K562 (cell line): ENCODE results near the gene C1orf116. TPM values are rescaled to one million over a fixed set of nuclear protein-coding genes. Genes with fewer than 3 reads are reported as not detected.
A peak's percentile ranks its signal among the peaks of the same experiment; 100 is the strongest.

Source experiments
- ATF4 ChIP-seq: fragments of 450-650 bp; formaldehyde crosslinking; IDR thresholded peaks from 2 replicates; pipeline ENCODE4 v1.4.0; 2022; ENCODE audit warnings: mild to moderate bottlenecking, moderate library complexity
- CBFA2T3 ChIP-seq: fragments of 450-650 bp; IDR thresholded peaks from 2 replicates; pipeline ENCODE4 v1.6.1; 2017
- CBX8 ChIP-seq: fragments of 200-600 bp; sonication (generic); IDR thresholded peaks from 2 replicates; pipeline ENCODE4 v1.6.1; 2012; ENCODE audit warnings: borderline replicate concordance, mixed run types, low read depth, mild to moderate bottlenecking, moderate library complexity, mixed read lengths, low read length, control low read depth, inconsistent platforms; ENCODE audit not compliant: poor library complexity, severe bottlenecking; ENCODE audit errors: extremely low read depth
- CCNT2 ChIP-seq: IDR thresholded peaks from 2 replicates; pipeline ENCODE4 v1.6.1; 2011; ENCODE audit warnings: borderline replicate concordance, low read depth, mild to moderate bottlenecking, moderate library complexity, mixed read lengths, low read length; ENCODE audit not compliant: insufficient read length; ENCODE audit errors: extremely low read depth
- ETS1 ChIP-seq: conservative IDR thresholded peaks from 2 replicates; pipeline ENCODE4 v1.6.1; 2011; ENCODE audit warnings: low read depth, mild to moderate bottlenecking, low read length; ENCODE audit not compliant: control insufficient read depth
- GTF2E2 ChIP-seq: fragments of 200-800 bp; sonication (Bioruptor generic); IDR thresholded peaks from 2 replicates; pipeline ENCODE4 v1.6.1; 2016; ENCODE audit warnings: missing genetic modification characterization, missing compliant biosample characterization
- POLR2A ChIP-seq: fragments of 450-650 bp; conservative IDR thresholded peaks from 2 replicates; pipeline ENCODE4 v1.6.1; 2016
- PURB ChIP-seq: sonication (generic); formaldehyde crosslinking; IDR thresholded peaks from 2 replicates; pipeline ENCODE4 v1.9.0; 2021; ENCODE audit warnings: low read depth, mild to moderate bottlenecking, missing genetic modification reagents
- RAD21 ChIP-seq, 2 experiments: fragments of 250-450 bp in 1 of 2; fragments of 450-650 bp in 1 of 2; sonication (Bioruptor Pico) in 1 of 2; formaldehyde crosslinking in 1 of 2; IDR thresholded peaks in 1 of 2; conservative IDR thresholded peaks in 1 of 2; 2 replicates each; pipeline versions ENCODE4 v1.4.0 to v1.8.0; 2020 to 2022; ENCODE audit warnings: mild to moderate bottlenecking in 2 of 2, moderate library complexity in 1 of 2
- RB1 ChIP-seq: fragments of 450-650 bp; IDR thresholded peaks from 2 replicates; pipeline ENCODE4 v1.6.1; 2017; ENCODE audit warnings: low read depth, mild to moderate bottlenecking
- SMC3 ChIP-seq: conservative IDR thresholded peaks from 2 replicates; pipeline ENCODE4 v1.6.1; 2011; ENCODE audit warnings: low read depth, low read length, improper control_type of control experiment; ENCODE audit not compliant: insufficient read depth
- TBL1XR1 ChIP-seq, 2 experiments: IDR thresholded peaks; 2 replicates each; pipeline ENCODE4 v1.6.1; 2012; ENCODE audit warnings: improper control_type of control experiment in 2 of 2, low read length in 2 of 2, mild to moderate bottlenecking in 1 of 2
- YY1 ChIP-seq, 3 experiments: IDR thresholded peaks; 2 replicates each; pipeline ENCODE4 v1.6.1; 2011; ENCODE audit warnings: low read length in 2 of 3, mild to moderate bottlenecking in 2 of 3, moderate library complexity in 2 of 3, borderline replicate concordance in 1 of 3, control low read depth in 1 of 3, low read depth in 1 of 3; ENCODE audit not compliant: insufficient read depth in 3 of 3, insufficient replicate concordance in 2 of 3, control insufficient read depth in 1 of 3, insufficient read length in 1 of 3; ENCODE audit errors: extremely low read depth in 1 of 3
- ZNF239 ChIP-seq: fragments of 250-450 bp; sonication (Bioruptor Pico); IDR thresholded peaks from 2 replicates; pipeline ENCODE4 v1.4.0; 2020; ENCODE audit warnings: mild to moderate bottlenecking
- ZNF354B ChIP-seq: fragments of 250-450 bp; sonication (Bioruptor Pico); IDR thresholded peaks from 2 replicates; pipeline ENCODE4 v1.4.0; 2020
- polyA plus RNA-seq, 8 experiments: library from polyadenylated mRNA; depleted of rRNA in 4 of 8; stranded (reverse) in 5 of 8; unstranded in 3 of 8; fragments of >200 nt; fragmentation: Nextera tagmentation in 2 of 8; fragmentation: Illumina TruSeq in 1 of 8; extraction: Ambion mirVana in 2 of 8; extraction: Trizol in 1 of 8; gene quantifications; 2 replicates each; pipeline versions ENCODE4 v1.2.1 to v1.2.3, GENCODE V29; 2011 to 2014; ENCODE audit warnings: inconsistent platforms in 1 of 8, missing spikeins in 1 of 8
- total RNA-seq, 7 experiments: library from RNA; depleted of rRNA in 6 of 7; stranded (reverse); fragments of >200 nt in 6 of 7; fragmentation: Illumina TruSeq in 2 of 7; extraction: Trizol in 2 of 7; gene quantifications; 2 replicates each; pipeline versions ENCODE4 v1.2.1 to v1.2.3, GENCODE V29; 2011 to 2021; ENCODE audit warnings: low replicate concordance in 1 of 7
- TF ChIP-seq, protein P1 (sequence below), 3 experiments: IDR thresholded peaks in 2 of 3; conservative IDR thresholded peaks in 1 of 3; 2 replicates each; pipeline ENCODE4 v1.5.1; 2011 to 2012; ENCODE audit warnings: low read length in 3 of 3, mild to moderate bottlenecking in 3 of 3, control low read depth in 2 of 3, improper control_type of control experiment in 1 of 3, inconsistent platforms in 1 of 3, low read depth in 1 of 3, mixed read lengths in 1 of 3, moderate library complexity in 1 of 3; ENCODE audit not compliant: insufficient read depth in 2 of 3

The C1orf116 gene
- total and polyA plus RNA-seq, 9 of the 15 experiments (the other 6 are each of a cell fraction or from before 2014, with no cell fraction given) = 0.62 to 3.0 (median 0.95) TPM

DNA sequence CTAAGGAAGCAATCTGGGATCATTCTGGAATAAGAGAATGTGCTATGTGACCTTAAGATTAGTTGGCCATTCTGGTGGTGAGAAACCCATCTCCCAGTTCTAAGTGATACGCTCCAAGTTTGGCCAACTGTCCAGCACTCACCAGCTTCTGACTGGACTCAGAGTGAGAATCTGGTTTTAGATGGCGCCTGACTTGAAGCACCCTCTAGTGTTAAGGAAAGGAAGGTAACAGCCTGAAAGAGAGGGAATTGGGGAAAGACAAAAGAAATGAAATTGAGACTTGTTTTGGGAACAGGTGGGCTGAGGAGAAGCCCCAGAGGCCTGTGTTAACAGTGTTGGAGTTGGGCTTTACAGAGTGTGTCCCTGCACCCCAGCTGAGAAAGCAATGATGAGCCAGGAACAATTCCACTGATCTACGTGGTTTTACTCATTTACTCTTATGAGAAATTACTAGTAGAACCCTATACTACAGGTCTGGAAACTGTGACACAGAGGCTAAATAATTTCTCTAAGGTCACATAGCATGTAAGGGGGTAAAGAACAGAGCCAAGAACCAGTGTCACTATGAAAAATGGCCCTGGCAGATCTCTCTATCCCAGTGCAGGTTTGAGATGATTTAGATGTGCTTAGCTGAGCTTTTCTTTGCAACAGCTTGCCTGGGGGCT, 53.0 kb downstream of the C1orf116 start (continued):
- no peak for TF ChIP-seq ZNF239 (CRISPR knock-in tag)
- TF ChIP-seq TBL1XR1 (IDR thresholded peaks at IDR 0.05; ENCODE audit: low read length in 2 of 2) = no peak
- no peak for TF ChIP-seq ZNF354B (CRISPR knock-in tag)
- TF ChIP-seq RB1 = 0 out of 2 replicates have a peak, but pooled peaks have one; percentile 17
- TF ChIP-seq PURB (CRISPR knock-in tag) = no peak
- 0 out of 2 replicates have a peak, but pooled peaks have one; percentile 7 for TF ChIP-seq CBFA2T3
- TF ChIP-seq GTF2E2 = no peak
- peak in 1 of 3 experiments; percentile 65 for TF ChIP-seq YY1 (IDR thresholded peaks at IDR 0.05; ENCODE audit: borderline replicate concordance in 1 of 3, control insufficient read depth in 1 of 3, extremely low read depth in 1 of 3, insufficient read depth in 3 of 3, insufficient read length in 1 of 3, insufficient replicate concordance in 2 of 3, low read depth in 1 of 3, low read length in 2 of 3)
- TF ChIP-seq, protein P1, sequence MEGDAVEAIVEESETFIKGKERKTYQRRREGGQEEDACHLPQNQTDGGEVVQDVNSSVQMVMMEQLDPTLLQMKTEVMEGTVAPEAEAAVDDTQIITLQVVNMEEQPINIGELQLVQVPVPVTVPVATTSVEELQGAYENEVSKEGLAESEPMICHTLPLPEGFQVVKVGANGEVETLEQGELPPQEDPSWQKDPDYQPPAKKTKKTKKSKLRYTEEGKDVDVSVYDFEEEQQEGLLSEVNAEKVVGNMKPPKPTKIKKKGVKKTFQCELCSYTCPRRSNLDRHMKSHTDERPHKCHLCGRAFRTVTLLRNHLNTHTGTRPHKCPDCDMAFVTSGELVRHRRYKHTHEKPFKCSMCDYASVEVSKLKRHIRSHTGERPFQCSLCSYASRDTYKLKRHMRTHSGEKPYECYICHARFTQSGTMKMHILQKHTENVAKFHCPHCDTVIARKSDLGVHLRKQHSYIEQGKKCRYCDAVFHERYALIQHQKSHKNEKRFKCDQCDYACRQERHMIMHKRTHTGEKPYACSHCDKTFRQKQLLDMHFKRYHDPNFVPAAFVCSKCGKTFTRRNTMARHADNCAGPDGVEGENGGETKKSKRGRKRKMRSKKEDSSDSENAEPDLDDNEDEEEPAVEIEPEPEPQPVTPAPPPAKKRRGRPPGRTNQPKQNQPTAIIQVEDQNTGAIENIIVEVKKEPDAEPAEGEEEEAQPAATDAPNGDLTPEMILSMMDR (IDR thresholded peaks at IDR 0.05 in 2 of 3, conservative IDR thresholded peaks at IDR 0.05 in 1 of 3; ENCODE audit: insufficient read depth in 2 of 3, low read depth in 1 of 3, low read length in 3 of 3) = peak; percentile 81 to 90 (median 89)
- no peak for TF ChIP-seq POLR2A
- no peak for TF ChIP-seq ATF4 (CRISPR knock-in tag)
- TF ChIP-seq RAD21 (CRISPR knock-in tag; conservative IDR thresholded peaks at IDR 0.05 in 1 of 2, IDR thresholded peaks at IDR 0.05 in 1 of 2) = peak; percentile 87 to 92
- no peak for TF ChIP-seq CCNT2
- TF ChIP-seq CBX8 = no peak
- peak; percentile 50; the same call in 1 of the 2 replicates for TF ChIP-seq SMC3
- no peak for TF ChIP-seq ETS1
